Measurements from ENCODE around the gene PRX.
"Not testable (repeated sequence)": the region's sequence is repeated elsewhere in the genome, so short reads cannot be mapped to it uniquely, and the experiment has no call there.

PRX gene

DNA sequence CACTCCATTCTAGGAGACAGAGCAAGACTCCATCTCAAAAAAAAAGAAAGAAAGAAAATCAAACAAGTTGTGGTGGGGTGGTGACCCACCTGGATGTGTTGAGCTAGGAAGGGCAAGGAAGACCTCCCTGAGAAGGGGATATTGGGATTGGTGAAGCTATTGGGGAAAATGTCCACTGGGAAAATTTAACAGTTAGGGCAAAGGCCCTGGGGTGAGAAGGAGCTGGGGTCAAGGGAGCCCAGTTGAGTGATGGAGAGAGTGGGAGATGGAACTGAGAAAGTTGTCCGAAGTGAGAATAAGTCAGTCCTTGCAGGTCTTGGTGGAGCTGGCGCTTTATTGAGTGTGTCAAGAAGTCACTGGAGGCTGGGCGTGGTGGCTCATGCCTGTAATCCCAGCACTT is 25.1 kb upstream of the PRX start:
- DNase-seq (ENCODE audit: insufficient read length, low spot score) (no peak), FAIRE-seq (no peak)

DNA sequence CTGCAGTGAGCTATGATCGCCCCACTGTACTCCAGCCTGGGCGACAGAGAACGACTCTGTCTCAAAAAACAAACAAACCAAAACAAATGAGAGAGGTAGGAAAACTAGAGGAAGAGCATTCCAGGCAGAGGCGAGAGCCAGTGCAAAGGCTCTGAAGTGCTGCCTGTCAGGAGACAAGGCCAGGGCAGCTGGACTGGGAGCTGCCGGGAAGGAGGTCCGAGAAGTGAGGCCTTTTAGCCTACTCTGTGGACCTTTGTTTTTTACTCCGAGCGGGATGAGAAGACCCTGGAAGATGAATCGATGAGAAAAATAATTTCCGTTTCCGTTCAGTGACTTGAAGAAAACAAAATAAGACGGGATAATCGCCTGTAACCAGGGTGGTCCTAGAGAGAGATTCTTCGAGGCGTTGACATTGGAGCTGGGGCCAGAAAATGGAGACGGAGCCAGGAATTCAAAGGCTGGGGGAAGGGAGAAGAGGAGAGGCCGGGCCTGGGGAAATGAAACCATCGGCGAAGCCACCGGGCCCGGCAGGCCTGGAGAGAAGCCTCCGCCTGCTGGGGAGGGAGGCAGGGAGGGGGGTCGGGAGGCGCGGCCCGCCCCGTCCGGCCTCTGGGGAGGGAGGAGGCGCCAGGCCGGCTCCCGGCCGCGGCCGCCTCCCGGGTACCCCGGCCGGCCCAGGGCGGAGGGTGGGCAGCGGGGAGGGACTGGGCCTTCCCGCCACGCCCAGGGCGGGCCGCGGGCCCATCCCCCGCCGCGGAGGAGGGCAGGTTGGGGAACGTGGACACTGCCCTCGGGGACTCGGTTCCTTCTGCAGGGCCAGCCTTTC is 20.4 kb upstream of the PRX start:
- FAIRE-seq (peak; percentile 77), DNase-seq (ENCODE audit: insufficient read length, low spot score) (peak; percentile 58)

DNA sequence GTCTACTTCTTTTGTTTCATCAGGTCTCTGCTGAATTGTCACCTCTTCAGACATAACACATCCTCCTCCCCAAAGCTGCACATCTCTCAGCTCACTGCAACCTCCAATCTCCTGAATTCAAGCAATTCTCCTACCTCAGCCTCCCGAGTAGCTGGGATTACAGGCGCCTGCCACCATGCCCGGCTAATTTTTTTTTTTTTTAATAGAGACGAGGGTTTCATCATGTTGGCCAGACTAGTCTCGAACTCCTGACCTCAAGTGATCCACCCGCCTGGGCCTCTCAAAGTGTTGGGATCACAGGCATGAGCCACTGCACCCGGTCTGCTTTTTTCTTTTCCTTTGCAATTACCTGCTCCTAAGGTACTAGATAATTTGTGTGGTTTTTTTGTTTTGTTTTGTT is 19.6 kb upstream of the PRX start:
- DNase-seq (ENCODE audit: insufficient read length, low spot score) = not testable (repeated sequence)

DNA sequence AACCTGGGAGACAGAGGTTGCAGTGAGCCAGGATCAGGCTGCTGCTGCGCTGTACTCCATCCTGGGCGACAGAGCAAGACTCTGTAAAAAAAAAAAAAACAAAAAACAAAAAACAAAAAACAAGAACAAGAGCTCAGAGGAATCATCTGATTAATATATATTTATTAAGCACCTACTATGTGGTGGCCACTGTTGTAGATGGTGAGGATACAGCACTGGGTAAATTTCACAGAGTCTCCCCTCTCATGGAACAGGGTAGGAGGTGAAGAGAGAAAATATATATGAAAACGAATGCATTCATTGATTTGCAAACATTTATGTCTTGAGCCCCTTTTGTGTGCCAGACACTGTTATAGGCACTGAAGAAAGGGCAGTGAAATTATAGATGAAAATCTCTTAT is 18.5 kb upstream of the PRX start:
- DNase-seq (ENCODE audit: insufficient read length, low spot score) = no peak
- no peak for FAIRE-seq

More for the DNA sequence above, 19.6 kb upstream of the PRX start:
- FAIRE-seq = not testable (repeated sequence)

DNA sequence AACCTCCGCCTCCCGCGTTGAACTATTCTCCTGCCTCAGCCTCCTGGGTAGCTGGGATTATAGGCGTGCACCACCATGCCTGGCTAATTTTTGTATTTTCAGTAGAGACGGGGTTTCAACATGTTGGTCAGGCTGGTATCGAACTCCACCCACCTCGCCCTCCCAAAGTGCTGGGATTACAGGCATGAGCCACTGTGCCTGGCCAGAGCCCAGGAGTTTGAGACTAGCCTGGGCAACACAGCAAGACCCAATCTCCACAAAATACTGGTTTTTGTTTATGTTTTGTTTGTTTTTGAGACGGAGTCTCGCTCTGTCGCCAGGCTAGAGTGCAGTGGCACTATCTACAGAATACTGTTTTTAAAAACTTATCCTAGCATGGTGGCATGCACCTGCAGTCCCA is 17.1 kb upstream of the PRX start:
- not testable (repeated sequence) for FAIRE-seq

DNA sequence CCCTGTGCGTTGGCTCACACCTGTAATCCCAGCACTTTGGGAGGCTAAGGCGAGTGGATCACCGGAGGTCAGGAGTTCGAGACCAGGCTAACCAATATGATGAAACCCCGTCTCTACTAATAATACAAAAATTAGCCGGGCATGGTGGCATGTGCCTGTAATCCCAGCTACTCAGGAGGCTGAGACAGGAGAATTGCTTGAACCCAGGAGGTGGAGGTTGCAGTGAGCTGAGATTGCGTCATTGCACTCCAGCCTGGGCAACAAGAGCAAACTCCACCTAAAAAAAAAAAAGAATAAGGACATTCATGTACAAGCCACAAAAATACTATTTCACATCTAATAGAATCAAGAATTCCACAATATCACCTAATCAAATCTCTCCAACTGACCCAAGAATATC is 15.0 kb upstream of the PRX start:
- not testable (repeated sequence) for FAIRE-seq; DNase-seq (ENCODE audit: insufficient read length, low spot score)

More for the DNA sequence above, 17.1 kb upstream of the PRX start:
- not testable (repeated sequence) for DNase-seq (ENCODE audit: insufficient read length, low spot score)

DNA sequence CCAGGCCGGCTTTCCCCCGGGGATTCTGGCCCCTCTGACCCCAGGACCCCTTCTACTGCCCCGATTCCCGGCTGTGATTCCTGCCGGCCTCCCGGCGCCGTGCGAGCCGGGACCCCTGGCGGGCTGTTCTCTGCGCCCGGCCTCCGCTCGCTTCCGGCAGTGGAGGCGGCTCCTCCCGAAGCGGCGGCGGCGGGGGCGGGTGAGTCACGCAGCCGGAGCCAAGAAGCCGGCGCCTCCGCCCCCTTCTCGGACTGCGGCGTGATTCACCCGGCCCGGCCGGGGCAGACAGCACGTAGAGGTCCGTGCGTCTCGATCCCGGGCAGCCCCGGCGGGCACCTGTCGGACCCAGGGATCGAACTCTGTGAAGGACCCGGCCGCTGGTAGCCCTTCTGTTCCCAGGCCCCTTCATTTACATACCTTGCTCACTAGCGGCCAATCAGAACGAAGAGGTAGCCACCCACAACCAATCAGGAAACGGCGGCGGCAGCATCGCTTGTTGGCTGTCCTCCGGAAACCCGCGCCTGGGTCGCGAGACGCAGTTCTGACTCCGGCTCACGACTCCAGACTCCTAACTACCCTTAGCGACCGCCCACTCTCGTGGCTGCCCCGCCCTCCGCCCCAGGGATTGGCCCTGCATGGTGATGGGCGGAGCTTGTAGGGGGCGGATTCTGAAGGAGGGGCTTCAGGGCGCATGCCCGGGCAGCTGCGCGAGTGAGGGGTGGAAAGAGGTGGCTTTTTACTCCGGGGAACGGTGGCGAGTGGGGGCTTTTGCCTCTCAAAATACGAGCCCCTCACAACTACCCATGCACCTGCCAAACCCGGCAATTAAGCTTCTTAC is 12.5 kb upstream of the PRX start, which contains the start of gene SERTAD1:
TSS of gene SERTAD1 (minus strand) at position 543 of the 838 bp plus-strand sequence. CDS start 2,446 bp downstream, outside the sequence.
- DNase-seq (ENCODE audit: insufficient read length, low spot score) (peak; percentile 95), FAIRE-seq (peak; percentile 98)

DNA sequence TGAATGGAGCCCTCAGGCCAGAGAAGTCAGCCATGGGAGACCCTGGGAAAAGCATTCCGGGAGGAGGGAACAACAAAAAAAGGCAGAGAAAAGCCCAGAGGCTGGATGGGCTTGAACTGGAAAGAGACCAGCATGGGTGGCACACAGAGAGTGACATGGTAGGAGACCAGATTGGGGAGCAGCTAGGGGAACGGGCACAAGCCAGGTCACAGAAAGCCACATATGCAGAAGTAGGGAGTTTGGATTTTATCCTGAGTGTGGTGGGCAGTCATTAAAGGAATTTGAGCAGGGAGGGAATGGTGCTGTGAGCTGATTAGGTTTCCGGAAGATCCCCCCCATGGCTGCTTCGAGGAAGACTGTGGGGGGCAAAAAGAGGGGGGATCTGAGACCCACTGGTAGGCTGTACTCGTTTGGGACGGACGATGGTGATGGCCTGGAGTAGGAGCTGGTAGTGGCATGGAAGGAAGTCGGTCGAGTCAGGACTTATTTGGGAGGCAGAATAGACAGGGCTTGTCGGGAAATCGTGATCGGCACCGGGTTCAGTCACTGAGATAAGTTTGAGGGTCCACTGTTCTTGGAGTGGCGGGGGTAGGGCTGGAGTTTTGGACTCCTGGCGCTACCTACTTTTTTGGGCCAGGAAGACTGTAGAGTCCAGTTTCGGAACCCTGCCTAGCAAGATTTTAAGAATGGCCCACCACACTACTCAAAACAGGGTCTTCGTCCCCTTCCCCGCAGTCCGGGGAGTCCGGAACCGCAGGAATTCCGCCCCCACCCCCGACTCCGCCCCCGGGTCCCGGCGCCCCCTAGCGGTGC is 11.7 kb upstream of the PRX start:
- no peak for DNase-seq (ENCODE audit: insufficient read length, low spot score)

DNA sequence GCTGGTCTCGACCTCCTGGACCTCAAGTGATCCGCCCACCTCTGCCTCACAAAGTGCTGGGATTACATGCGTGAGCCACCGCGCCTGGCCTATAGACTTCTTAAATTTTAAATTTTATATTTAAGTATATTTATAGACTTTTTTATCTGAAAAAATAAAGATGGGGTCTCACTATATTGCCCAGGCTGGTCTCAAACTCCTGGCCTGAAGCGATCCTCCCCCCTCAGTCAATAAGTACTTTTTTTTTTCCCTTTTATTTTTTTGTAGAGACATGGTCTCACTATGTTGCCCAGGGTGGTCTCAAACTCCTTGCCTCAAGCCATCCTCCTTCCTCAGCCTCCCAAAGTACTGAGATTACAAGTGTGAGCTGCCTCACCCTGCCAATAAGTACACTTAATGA is 10.8 kb upstream of the PRX start:
- FAIRE-seq = no peak
- no peak for DNase-seq (ENCODE audit: insufficient read length, low spot score)

More for the DNA sequence above, 11.7 kb upstream of the PRX start:
- FAIRE-seq = peak; percentile 81

DNA sequence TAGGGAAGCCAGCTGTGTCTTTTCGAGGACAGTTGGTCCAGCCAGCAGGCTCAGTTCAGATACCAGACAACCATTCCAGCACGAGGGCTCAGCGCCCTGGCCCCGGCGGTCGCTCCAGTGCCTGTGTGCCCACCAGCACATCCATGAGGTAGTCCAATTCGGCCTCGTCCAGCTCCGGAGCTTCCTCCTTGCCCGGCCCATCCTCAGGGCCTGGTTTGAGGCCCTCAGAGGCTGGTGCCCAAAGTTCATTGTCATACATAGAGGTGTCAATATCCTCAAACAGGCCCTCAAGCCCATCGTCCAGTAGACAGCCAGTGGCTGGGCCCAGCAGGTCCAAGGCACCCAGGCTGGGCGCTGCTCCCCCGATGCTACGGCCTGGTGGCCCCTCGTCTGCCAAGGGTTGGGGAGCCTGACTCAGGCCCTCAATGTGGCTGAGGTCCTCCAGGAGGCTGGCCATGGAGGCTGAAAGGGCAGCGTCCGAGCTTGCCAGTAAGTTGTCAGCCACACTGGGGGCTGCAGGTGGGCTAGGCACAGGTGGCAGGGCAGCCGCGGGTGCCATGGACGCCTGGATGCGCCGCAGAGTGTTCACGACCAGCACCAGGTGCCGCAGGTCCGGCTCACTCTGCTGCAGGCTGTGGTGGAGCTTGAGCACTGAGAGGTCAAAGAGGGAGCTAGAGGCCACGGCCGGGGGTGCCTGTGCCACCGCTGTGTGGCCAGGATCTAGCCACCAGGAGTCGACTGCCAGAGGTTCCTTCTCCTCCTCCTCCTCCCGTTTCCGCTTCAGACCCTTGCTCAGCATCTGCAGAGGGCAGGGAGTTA is 9.8 kb upstream of the PRX start:
- FAIRE-seq (no peak), DNase-seq (ENCODE audit: insufficient read length, low spot score) (no peak)

DNA sequence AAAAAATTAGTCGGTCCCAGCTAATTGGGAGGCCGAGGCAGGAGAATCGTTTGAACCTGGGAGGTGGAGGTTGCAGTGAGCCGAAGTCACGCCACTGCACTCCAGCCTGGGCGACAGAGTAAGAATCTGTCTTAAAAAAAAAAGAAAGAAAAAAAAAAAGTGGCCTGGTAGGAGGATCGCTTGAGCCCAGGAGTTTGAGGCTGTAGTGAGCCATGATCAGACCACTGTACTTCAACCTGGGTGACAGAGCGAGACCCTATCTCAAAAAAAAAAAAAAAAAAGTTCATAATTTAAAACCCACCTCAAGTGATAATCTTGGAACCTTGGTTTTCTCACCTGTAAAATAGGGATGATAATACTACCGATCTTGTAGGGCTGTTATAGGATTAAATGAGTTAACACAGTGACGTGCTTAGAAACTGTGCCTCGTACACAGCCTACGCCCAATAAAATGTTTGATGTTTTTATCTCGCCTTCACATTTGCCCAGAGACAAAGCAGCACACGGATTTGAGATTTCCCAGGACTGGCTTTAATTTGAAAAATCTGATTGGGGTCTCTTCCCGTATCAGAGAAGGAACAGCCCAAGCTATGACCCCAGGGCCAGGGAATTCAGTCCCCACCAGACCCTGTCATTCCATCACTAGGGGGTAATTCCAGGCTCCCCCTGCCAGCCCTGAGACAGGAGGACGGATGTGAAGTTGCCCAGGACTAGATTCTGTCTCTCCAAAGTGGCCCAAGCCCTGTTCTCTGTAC is 9.0 kb upstream of the PRX start:
- FAIRE-seq (no peak), DNase-seq (ENCODE audit: insufficient read length, low spot score) (no peak)

DNA sequence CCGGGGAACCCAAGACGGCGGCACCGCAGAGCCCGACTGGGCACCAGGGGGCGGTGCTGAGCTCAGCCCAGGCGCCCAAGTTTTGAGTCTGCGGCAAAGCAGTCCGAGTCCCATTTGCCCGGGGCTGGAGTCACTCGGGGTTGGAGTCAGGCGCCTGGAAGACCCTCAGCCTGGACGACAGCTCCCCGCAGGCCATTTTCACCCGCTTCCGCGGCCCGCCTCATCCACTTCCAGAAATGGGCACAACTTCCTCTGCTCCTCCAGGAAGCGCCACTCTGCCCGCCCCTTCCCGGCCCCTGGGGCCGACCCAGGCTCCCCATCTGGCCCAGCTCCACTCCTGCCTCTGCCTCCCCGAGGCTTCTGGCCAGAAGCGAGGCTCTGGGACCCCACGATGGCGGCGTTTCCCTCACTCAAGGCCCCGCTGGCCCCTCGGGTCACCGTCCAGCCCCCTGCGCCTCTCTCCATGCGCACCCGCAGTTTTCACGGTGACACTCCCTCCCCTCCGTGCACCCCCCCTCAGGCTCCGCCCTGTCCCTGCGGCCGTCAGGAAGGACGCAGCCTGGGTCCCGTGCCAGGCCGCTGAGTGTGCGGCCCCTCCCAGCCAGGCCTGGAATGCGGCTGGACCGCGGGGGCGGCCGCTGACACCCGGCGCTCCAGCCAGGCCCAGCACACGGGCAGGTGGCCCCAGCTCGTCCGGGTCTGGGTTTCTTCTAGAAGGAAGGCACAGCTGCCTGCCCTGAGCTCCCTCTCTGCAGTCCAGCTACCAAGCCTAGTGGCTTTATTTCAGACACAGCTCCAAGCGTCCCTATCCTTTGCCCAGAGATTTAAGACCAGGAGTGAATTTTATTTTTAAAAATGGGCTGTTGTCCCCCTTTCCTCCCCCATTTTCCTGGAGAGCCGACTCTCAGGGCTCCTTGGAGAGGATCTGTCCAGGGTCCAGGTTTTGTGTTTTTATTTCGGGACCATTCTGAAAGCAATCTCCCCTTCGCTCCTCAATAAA is 7.9 kb upstream of the PRX start:
- peak; percentile 54 for DNase-seq (ENCODE audit: insufficient read length, low spot score)
- peak; percentile 88 for FAIRE-seq

DNA sequence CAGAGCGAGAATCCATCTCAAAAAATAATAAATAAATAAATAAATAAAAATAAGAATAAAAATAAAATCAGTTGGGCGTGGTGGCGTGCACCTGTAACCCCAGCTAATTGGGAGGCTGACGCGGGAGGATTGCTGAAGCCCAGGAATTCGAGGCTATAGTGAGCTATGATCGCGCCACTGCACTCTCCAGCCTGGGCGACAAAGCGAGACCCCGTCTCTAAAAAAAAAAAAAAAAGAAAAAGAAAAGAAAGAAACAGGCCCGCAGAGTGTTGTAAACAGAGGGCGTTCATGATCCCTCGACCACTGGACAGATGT is 7.2 kb upstream of the PRX start:
- FAIRE-seq (peak; percentile 49), DNase-seq (ENCODE audit: insufficient read length, low spot score) (no peak)

DNA sequence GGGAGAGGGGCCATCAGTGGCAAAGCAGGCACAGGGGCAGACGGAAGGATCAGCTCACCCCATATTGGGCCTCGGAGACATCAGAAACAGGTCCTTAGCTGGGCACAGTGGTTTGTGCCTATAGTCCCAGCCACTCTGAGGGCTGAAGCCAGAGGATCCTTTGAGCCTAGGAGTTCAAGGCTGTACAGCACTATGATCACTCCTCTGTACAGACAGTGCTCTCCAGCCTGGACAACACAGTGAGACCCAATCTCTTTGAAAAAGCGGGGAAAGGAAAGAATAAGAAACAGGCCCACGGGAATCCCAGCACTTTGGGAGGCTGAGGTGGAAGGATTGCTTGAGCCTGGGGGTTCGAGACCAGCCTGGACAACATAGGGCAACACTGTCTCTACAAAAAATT is 6.6 kb upstream of the PRX start:
- DNase-seq (ENCODE audit: insufficient read length, low spot score) (no peak), FAIRE-seq (no peak)

DNA sequence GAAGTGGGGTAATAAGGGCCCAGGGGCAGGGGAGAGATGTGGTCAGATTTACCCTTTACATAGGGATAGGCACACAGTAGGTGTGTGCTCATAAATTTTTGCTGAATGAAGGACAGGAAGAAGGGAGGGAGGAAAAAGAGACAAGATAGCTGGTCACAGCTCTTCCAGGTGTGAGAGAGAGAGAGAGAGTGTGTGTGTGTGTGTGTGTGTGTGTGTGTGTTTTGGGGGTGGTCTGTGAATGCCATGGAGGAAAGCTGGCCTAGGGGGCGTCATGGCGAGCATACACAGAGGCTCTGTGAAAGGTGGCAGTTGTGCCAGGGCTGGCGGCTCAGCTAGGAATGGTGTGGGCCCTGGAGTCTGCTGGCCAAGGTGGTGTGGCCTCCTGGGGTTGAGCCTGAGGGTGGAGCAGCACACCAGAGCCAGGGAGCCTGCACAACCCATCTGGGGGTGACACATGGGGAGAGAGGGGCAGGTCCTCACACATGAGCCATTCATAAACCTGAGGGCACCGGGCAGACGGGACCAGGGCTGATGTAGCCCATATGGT is 6.0 kb upstream of the PRX start:
- no peak for DNase-seq (ENCODE audit: insufficient read length, low spot score)
- FAIRE-seq = no peak

DNA sequence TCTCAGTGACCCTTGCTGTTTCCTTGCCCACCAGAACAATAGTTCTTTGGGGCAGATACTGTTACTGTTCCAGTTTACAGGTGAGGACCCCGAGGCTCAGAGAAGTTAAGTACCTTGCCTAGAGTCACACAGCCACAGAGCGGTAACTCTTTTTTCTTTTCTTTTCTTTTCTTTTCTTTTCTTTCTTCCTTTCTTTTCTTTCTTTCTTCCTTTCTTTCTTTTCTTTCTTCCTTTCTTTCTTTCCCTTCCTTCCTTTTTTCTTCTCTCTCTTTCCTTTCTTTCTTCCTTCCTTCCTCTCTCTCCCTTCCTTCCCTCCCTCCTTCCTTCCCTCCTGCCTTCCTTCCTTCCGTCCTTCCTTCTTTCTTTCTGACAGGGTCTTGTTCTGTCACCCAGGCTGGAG is 4.9 kb upstream of the PRX start:
- FAIRE-seq (no peak), DNase-seq (ENCODE audit: insufficient read length, low spot score) (no peak)

DNA sequence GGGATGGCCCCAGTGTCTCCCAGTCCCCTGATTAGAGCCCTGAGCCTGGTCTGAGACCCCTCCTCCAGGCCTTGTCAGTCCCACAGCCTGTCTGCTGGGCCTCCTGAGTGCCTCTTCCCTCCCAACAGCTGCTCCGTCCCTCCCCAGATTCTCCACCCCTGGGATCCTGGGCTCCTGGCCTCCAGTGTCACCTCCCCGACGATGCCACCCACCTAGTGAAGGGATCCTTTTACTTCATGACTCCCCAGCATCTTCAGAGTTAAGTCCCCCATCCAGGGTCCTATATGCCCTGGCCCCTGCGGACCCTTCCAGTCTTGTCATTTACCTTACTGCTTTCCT is 4.4 kb upstream of the PRX start:
- DNase-seq (ENCODE audit: insufficient read length, low spot score) (no peak), FAIRE-seq (no peak)

Measured in GM19239 (cell line).